ENCODE data around the gene SIKE1. TPM values are rescaled to one million over a fixed set of nuclear protein-coding genes. Genes with fewer than 3 reads are reported as not detected.
"Not testable (repeated sequence)": the region's sequence is repeated elsewhere in the genome, so short reads cannot be mapped to it uniquely, and the experiment has no call there.

Gene SIKE1
- total RNA-seq, 1 donor from 2014 or later = 73.0 TPM

DNA sequence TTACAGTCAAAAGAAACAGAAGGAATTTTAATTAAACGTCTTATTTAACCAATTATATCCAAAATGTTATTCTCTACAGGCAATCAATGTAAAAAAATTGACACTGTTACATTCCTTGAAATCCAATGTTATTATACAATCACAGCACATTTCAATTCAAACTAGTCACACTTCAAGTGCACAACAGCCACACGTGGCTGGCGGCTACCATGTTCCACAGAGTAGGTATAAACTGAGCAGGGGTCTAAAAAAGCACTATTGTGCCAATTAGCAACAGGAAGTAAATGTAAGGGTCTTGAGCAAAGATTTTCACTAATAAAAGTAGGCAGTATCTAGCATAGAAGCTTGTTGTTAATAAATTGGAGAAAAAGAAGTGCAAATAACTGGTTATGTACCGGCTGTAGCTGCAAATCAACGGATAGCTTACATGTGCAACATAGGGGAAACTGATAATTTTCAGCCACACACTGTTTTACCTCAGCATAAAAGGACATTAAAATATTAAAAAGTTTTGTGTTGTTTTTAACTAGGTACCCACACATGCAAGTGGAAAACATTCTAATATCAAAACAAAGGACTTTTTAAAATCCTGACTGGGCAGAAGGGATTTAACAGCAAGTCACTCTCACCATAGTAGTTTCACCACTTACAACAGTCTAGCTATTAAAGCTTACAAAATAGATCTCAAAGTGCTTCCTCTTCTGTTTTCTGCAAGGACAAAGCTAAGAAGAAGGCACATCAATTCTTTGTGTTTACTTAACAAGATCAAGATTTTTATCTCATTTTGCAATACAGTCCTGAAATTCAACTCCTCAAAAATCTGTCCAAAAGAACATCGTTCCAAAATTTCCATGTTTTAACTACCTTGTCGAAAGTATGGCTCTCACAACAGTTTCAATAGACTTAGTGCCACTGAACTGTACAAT lies 25.2 kb downstream of the SIKE1 start:
- no peak for DNase-seq (ENCODE audit: low read depth, low spot score)

DNA sequence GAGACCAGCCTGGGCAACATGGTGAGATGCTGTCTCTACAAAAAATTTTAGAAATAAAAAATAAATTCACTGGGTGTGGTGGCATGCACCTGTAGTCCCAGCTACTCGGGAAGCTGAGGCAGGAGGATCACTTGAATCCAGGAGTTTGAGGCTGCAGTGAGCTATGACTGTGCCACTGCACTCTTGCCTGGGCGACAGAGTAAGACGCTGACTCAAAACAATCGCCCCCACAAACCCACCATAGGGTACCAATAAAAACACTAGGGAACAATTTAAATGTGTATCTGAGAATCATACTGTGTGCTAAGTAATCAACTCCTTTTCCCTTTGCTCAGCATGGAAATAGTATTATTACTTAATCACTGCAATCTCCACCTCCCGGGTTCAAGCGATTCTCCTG lies 26.8 kb downstream of the SIKE1 start:
- DNase-seq (ENCODE audit: low read depth, low spot score) = not testable (repeated sequence)

DNA sequence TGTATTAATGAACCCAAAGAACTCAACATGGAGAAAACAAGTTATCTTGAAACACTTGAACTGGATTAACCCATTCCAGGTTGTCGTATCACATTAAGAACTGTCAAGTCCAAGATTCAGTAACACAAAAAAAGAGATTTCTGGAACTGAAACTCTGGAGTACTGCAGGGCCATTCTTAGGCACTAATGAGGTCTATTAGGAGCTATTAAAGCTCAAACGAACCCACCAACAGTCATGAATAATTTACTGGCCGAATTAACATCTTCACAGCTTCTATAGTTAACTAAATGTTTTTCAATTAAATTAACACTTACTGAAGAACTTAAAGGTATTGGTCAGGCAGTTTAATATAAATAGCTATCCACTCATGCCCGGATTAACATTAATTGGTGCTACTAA lies 27.3 kb downstream of the SIKE1 start:
- DNase-seq (ENCODE audit: low read depth, low spot score) = no peak

DNA sequence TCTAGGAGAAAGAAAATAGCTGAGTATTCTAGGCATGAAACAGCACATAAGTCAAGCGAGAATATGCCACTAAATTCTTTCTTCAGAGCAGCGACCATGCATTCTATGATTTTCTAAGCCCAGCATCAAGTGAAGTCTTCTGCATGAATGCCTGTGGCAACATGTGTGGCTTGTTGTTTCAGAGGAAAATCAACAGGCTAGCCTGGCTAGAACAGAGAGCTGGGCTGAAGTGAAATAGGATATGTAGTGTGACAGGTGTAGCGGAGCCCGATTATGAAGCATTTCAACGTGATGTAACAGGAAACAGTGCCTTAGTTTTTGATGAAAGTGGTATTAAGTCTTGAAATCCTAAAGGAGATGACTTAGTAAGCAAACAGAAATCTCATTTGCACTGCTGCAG lies 29.7 kb downstream of the SIKE1 start:
- DNase-seq (ENCODE audit: low read depth, low spot score) = no peak

DNA sequence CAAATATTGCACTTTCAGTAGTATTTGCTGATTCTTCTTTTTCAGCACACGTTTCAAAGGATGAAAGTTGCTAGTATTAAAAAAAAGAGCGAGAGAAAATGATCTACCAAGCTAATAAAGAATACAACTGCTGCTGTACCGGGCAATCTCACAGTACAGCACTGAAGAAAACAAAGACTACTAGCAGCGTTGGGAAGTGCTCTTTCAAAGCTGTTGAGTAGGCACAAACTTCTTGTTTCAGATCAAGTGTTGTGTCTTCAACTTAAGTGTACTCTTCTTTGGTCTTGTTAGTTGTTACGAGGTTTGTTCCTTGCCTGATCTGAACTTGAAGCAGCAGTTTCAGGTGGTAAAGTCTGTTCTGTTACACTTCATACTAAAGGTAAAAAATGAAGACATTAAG lies 30.6 kb downstream of the SIKE1 start:
- no peak for DNase-seq (ENCODE audit: low read depth, low spot score)

DNA sequence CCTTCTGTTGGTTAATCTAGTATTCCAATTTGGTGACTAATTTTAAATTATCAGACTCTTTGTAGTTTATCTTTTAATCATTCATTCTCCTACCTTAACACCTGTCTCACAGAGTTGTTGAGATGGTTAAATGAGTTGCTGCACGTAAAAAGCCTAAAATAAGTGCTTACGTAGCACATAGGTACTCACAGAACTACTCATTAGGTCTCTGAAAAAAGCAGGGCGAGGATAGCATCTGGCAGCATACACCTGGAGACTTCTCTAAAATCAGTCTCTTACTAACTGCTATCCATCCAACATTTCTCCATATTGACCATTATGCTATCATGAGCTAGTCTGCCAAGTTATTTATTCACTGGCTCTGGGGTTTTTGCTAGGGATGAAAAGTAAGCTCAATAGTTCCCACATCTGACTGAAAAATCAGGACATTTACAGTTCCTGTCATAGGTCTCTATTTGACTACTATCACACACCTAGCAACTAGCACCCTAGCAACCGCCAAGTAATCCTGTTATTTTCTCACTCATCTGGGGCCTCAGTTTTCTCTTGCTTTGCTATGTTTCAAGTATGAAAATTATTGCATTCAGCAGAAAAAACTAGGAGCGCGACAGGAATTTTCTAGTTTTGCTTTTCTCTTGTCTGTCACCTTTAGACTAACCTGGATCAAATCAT lies 33.9 kb downstream of the SIKE1 start:
- DNase-seq (ENCODE audit: low read depth, low spot score) = no peak

DNA sequence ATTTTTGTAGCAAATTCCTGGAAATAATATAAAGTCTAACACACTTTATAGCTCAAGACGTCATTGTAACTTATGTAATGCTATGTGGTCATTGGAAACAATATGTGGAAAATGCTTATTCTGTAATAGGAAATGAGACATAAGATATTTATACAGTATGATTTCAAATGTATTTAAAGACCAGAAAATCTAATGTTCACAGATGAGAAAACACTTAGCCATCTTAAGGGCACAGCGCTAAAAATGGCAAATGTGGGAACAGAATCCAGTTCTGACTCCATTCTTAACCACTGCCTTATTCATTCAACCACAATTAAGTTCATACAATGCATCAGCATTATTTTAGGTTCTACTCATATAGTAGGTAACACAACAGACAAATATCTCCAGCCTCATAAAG lies 35.2 kb downstream of the SIKE1 start:
- DNase-seq (ENCODE audit: low read depth, low spot score) = no peak

DNA sequence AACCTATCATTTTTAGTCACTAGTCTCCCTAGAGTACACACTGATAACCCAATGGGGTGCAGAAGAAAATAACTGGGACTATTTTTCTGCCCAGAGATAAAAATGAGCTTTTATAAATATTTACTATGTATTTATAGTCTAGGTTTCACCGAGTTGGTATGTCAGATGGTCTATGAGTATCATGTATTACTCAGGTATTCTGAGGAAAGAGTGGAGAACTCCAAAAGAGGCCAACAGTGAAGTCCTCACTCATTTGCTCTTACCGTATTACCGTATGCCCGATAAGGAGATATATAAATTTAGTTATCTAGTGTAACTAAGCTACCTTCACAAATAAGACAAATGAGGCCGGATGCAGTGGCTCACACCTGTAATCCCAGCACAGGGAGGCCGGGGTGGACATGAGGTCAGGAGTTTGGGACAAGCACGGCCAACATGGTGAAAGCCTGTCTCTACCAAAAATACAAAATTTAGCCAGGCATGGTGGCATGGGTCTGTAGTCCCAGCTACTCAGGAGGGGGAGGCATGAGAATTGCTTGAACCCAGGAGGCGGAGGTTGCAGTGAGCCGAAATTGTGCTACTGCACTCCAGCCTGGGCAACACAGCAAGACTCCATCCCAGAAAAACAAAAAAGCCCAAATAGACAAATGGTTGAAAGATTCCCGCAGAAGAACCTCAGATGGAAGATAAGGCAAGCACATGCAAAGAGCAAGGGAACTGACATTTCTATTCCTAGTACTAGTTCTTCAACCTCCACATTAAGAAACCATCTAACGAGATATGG lies 38.3 kb downstream of the SIKE1 start:
- no peak for DNase-seq (ENCODE audit: low read depth, low spot score)

DNA sequence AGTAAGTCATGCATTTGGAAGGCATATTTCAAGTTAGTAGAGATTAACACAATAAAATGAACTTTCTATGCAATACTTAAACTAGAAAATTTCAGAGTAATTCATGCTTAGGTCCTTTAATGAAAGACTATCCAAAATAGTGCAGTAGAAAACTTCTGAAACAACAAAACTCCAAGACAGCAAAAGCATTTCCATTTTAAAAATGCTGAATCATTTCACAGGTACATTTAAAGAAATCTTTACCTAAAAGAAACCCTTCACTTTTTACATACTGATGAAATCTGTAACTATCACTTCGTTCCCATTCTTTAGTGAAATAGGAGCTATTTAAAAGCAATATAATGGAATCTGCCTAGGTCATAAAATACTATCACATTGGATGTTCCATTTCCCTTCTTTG lies 40.2 kb downstream of the SIKE1 start:
- DNase-seq (ENCODE audit: low read depth, low spot score) = no peak

DNA sequence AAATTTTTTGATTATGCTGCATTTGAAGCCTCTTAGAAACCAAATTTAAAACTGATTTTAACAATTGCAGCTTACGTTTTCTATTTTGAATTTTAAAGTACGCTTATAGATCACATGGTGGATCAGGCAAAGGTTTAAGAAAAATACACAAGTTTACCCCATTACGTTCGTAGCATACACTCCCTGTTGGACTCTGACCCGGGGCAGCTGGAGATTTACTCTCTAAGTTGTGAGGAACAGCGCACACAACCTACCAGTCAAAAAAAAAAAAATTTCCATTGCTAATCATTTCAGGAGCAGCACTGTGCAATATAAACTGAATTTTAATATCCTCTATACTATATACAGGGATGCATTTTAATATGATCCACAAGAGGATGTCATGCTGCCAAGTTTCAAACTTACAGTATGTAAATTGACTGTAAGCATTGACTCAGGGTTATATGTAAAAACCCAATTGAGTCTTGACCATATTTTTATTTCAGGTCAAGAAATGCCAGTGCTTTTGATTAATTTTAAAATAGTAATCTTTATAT lies 43.1 kb downstream of the SIKE1 start:
- DNase-seq (ENCODE audit: low read depth, low spot score) = no peak

DNA sequence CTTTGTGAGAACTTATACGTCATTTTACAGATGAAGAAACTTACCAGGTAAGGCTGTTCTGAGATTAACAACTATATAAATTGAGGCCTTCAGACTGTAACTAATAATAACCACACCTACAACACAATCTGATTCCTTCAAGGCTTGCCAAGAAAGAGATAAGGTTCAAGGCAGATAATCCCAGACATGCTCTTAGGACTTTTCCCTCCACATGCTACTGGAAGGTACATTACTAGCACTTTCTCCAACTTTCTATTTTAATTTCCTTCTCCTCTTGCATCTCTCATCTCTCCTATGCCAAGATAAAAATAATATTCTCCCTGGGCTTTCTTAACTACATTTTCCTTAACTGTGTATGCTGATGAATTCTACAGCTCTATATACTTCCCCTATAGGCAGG lies 45.0 kb downstream of the SIKE1 start:
- DNase-seq (ENCODE audit: low read depth, low spot score) = no peak

DNA sequence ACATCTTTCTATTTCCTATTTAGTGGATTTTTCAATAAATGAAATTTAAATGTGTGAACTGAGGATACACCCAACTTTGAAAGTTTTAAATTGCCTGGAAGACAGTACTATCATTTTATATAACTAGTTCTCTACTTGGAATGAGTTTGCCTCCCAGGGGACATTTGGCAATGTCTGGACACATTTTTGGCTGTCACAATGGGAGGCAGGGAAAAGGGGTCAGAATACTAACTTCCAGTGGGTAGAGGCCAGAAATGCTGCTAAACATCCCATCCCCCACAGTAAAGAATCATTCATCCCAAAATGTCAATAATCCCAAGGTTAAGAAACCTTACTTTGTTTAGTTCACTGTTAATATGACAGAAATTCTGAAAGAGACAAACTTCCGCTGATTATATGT lies 50.7 kb downstream of the SIKE1 start:
- no peak for DNase-seq (ENCODE audit: low read depth, low spot score)

DNA sequence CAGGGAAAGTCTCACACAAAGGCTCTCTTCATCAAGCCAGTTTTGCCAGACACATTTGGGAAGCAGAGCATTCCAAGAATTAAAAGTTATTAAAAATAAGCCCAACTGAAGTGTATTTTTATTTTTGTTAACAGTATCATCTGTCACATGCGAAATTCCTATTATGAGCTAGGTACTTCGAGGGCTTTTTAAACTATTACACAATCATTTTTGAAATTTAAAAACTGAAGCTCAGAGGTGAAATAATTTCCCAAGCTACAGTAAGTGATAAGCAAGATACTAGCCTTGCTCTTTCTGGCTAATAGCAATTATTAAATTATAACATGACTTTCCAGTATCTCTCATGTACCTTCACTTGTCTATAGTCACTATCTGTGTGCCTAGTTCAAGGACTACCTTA lies 51.9 kb downstream of the SIKE1 start:
- DNase-seq (ENCODE audit: low read depth, low spot score) = no peak

DNA sequence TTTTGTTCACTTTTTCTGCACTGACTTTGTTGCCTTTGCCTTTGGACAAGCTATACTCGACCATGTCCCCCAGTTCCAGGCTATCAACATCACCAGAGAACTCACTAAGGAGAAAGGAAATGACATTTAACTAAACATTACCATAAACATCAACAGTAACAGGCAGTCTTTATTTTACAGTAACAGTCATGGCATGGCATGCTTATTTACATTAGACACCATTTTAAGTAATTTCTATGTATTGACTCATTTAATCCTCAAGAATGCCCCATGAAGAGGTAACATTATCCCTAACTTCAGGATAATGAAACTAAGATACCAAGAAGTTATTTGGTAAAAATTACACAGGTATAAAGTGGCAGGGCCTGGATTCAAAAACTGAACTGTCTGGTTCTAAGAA lies 55.3 kb downstream of the SIKE1 start:
- no peak for DNase-seq (ENCODE audit: low read depth, low spot score)

DNA sequence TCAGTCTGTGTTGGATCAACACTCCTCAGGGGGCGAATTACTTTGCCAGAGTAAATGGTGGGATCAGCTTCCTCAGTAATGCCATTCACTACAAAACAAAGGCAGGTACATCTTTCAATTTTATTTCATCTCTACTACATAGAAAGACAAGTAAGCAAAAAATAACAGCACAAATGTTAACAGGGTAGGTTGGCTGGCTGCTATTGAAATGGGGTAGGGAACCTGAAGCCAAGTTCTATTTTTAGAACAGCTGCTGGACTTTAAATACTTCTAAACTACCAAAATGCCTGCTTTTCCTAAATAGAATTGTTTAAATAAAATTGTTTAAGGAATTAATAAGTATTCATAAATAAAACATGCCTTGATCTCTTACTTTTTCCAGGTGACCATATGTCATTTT lies 56.6 kb downstream of the SIKE1 start:
- DNase-seq (ENCODE audit: low read depth, low spot score) = no peak

DNA sequence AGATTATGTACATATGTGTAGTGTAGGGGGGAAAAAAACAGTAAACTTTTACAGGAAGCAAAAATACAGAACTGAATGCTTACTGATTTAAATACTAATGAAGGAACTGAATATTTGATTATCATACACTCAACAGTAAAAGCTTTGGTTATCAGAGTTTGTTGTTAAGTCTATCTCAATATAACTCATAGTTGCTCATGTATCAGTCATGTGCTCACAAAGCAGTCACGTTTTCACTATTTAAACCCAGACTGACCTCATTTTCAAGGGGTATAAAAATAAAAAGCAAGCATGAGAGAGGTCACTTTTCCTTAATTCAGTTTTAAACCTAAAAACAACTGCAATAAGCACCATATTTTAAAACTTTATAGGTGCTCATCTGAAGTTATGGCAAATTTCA lies 57.0 kb downstream of the SIKE1 start:
- no peak for DNase-seq (ENCODE audit: low read depth, low spot score)

DNA sequence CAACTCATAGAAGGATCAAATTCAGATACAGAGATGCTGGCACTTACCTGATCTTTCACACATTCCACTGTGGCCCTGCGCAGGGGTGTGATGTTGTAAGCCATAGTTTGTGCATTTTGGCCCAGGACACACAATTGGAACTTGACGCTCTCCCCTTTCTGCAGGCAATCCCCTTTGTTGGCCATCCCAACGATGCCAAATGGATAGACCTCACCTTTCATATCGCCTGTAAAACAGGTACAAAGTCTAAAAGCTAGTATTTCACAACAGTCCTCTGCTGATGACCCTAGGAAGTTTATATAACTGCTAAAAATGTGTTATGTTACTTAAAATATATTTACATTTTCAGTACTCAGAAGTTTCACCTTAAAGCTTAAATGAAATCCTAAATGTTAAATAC lies 60.0 kb downstream of the SIKE1 start:
- no peak for DNase-seq (ENCODE audit: low read depth, low spot score)

Other genes with a start within 250 kb of the SIKE1 start
- gene BCAS2, start 199.1 kb downstream of the SIKE1 start, total RNA-seq = 37.8 and 51.3 TPM in 2 replicates
- 0.32 and 0.46 TPM in 2 replicates for gene DENND2C, start 110.6 kb downstream of the SIKE1 start, total RNA-seq
- not detected in 2 replicates for gene AMPD1, start 85.1 kb downstream of the SIKE1 start, total RNA-seq
- 73.7 and 104 TPM in 2 replicates for gene NRAS, start 63.9 kb downstream of the SIKE1 start, total RNA-seq
- gene CSDE1, start 22.7 kb downstream of the SIKE1 start, total RNA-seq = 907 and 1,022 TPM in 2 replicates
- gene SYCP1, start 74.2 kb upstream of the SIKE1 start, total RNA-seq = not detected in 2 replicates
- gene TSHB, start 249.1 kb upstream of the SIKE1 start, total RNA-seq = not detected in 2 replicates

Data from pulmonary artery endothelial cell (primary cell).